Cardiac fibroblast (primary cell): ENCODE results near the gene KIF24.
A peak's percentile ranks its signal among the peaks of the same experiment; 100 is the strongest.

ENCODE experiments used
- DNase-seq, 2 donors: peaks; one replicate each; pipeline versions ENCODE4 v3.0.0 to v3.0.0-alpha.2; 2010; ENCODE audit warnings: low read depth in 2 of 2
- H3K4me3 ChIP-seq, 2 donors: replicated peaks in 1 of 2; 1 replicate in 1 of 2; 2 replicates in 1 of 2; pipeline ENCODE4 v1.5.1; 2011; ENCODE audit warnings: low read depth in 2 of 2, low read length in 2 of 2, mild to moderate bottlenecking in 2 of 2, moderate library complexity in 1 of 2
- CTCF ChIP-seq: IDR thresholded peaks from one replicate; pipeline ENCODE4 v1.5.1; 2011; ENCODE audit warnings: low read depth, mild to moderate bottlenecking, low read length, inconsistent platforms

Gene KIF24

DNA sequence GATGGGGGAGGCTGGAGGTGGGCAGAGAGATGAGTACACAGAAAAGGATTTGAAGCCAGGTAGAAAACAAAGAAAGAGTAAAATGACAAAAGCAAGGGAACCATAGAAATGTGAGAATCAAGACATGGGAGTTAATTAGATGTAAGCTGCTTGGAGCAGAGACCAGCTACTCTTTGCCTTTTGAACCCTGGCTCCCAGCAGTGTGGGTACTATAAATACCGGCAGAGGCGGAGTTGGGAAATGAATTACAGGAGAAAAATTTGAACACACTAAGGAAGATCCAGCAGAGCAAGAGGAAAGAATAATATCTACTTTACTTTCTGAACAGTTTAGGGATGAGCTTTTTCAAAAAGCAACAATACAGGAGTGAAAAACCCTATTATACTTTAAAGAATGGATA, 36.5 kb downstream of the KIF24 start:
- no peak overlapping the region for H3K4me3 ChIP-seq
- TF ChIP-seq CTCF: no peak
- DNase-seq: no peak

DNA sequence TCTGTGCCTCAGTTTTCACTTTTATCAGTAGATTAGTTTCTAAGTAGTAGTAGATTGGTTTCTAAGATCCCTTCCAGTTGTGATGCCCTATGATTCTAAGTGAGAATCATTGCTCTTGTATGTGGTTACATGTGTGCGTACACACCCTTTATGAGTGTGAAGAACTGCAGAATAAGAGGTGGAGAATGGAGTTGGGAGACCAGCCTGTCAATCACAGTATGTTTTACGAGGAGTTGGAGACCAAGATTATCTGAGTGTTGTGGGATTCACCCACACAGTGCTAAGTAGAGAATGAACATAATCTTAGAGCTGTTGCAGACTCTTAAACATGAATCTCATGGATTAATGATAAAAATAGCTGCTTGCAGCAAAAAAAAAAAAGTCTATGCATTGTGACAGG, 37.6 kb downstream of the KIF24 start:
- no peak for TF ChIP-seq CTCF
- no peak for DNase-seq
- no peak overlapping the region for H3K4me3 ChIP-seq

- no peak overlapping the region for H3K4me3 ChIP-seq
- DNase-seq: no peak
- no peak for TF ChIP-seq CTCF
Observed at GRCh38 chr9:34291023-34291422, 38.0 kb downstream of the KIF24 start.

GRCh38 chr9:34289159-34289558, 39.9 kb downstream of the KIF24 start:
- H3K4me3 ChIP-seq: no peak overlapping the region
- DNase-seq: no peak
- no peak for TF ChIP-seq CTCF

DNA sequence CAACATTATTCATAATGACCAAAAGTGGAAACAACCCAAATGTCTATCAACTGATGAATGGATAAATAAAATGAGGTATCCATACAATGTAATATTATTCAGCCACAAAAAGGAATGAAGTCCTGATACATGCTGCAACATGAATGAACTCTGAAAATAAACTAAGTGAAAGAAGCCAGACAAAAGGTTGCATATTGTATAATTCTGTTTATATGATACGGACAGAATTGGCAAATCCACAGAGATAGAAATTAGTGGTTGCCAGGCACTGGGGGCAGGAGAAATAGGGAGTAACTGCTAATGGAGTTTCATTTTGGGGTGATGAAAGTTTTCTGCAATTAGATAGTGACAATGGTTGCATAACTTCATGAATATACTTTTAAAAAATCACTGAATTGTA, 47.0 kb downstream of the KIF24 start:
- H3K4me3 ChIP-seq: no peak overlapping the region
- TF ChIP-seq CTCF: no peak
- peak in 1 of 2 donors; percentile 44 for DNase-seq

DNA sequence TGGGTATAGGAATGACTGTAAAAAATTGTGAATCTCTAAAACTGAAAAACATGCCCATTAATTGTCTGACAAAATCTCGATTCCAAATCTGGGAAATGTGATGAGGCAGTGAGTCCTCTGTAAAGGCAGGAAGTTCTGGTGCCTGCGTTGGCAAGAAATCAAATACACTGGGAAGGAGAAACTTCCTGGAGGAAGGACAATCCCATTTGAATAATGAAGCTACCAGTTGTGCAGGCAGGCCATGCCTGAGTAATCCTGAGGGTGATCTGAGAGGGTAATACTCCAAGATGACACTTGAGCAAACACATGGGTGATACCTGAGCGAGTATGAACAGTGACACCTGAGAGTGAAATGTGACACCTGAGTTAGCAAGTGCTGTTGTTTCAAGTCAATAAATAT, 49.7 kb downstream of the KIF24 start:
- no peak for TF ChIP-seq CTCF
- DNase-seq: peak; percentile 29 to 36
- H3K4me3 ChIP-seq: no peak overlapping the region
